Fibroblast of villous mesenchyme (primary cell): ENCODE measurements around the gene ST8SIA3. TPM values are rescaled to one million over a fixed set of nuclear protein-coding genes. Genes with fewer than 3 reads are reported as not detected.
A peak's percentile ranks its signal among the peaks of the same experiment; 100 is the strongest.

Source experiments
- DNase-seq: peaks from one replicate; pipeline ENCODE4 v3.0.0-alpha.2; 2010; ENCODE audit warnings: low read depth
- H3K4me3 ChIP-seq: 2 replicates; pipeline ENCODE4 v1.5.1; 2011; ENCODE audit warnings: low read depth, mild to moderate bottlenecking, low read length
- total RNA-seq: library from RNA; depleted of rRNA; stranded (reverse); fragments of >200 nt; gene quantifications from 2 replicates; pipeline ENCODE4 v1.2.3, GENCODE V29; 2012
- TF ChIP-seq, protein P1 (sequence below): IDR thresholded peaks from 2 replicates; pipeline ENCODE4 v1.5.1; 2012; ENCODE audit warnings: low read depth, mild to moderate bottlenecking, low read length; ENCODE audit not compliant: insufficient read depth

Gene ST8SIA3
- total RNA-seq, 1 donor = not detected

GRCh38 chr18:57343833-57344232, 8.5 kb upstream of the ST8SIA3 start:
- TF ChIP-seq, protein P1, sequence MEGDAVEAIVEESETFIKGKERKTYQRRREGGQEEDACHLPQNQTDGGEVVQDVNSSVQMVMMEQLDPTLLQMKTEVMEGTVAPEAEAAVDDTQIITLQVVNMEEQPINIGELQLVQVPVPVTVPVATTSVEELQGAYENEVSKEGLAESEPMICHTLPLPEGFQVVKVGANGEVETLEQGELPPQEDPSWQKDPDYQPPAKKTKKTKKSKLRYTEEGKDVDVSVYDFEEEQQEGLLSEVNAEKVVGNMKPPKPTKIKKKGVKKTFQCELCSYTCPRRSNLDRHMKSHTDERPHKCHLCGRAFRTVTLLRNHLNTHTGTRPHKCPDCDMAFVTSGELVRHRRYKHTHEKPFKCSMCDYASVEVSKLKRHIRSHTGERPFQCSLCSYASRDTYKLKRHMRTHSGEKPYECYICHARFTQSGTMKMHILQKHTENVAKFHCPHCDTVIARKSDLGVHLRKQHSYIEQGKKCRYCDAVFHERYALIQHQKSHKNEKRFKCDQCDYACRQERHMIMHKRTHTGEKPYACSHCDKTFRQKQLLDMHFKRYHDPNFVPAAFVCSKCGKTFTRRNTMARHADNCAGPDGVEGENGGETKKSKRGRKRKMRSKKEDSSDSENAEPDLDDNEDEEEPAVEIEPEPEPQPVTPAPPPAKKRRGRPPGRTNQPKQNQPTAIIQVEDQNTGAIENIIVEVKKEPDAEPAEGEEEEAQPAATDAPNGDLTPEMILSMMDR = no peak
- no peak for DNase-seq
- H3K4me3 ChIP-seq = no peak overlapping the region

DNA sequence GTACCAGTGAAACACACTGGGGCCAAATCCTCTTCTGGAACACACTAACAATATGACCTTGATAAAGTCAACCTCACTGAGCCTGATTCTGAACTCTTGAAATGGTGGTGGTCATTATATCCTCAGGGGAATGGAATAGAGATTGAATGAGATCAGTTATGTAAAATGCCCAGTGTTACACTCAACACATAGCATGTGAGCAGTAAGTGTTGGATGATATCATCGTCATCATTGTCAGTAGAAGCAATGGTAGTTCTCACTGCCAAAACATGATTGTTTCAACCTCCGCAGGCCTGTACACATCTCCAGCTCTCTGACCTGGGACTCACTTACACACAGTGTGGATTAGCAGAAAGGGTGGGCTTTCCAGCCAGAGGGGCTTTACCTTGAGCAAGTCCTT, 5.5 kb upstream of the ST8SIA3 start:
- TF ChIP-seq, protein P1 = no peak
- H3K4me3 ChIP-seq = no peak overlapping the region

DNA sequence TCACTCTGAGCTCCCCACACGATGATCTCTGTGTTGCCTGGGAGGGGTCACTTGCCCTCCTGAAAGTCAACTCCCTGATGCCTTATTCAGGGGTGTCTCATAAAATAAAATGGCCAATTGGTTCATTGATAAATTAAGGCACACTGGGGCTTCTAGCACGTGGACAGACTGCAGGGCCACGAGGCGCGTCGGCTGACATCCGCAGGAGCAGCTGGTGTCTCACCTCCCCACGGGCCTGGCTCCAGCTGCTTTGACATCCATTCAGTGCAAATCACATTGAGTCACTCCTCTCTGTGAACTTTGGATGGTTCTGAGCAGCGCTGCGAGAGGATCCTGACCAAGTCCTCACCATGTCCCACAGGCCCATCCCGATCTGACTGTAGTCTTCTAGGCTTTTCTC, 4.6 kb upstream of the ST8SIA3 start:
- DNase-seq = no peak
- TF ChIP-seq, protein P1 = no peak
- H3K4me3 ChIP-seq = no peak overlapping the region

More for the DNA sequence above, 5.5 kb upstream of the ST8SIA3 start:
- no peak for DNase-seq

DNA sequence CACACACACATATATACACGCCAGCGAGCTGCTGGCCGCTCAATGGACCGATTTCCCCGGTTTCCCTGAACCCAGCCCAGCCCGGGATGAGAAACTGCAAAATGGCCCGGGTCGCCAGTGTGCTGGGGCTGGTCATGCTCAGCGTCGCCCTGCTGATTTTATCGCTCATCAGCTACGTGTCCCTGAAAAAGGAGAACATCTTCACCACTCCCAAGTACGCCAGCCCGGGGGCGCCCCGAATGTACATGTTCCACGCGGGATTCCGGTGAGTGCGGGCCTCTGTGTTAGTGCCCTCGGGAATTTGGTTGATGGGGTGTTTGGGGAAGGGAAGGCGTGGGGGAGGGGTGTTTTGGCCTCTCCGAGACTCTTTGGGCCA, 392 bp downstream of the ST8SIA3 start:
- TF ChIP-seq, protein P1 = no peak
- H3K4me3 ChIP-seq = no peak overlapping the region
- no peak for DNase-seq

- H3K4me3 ChIP-seq = no peak overlapping the region
- TF ChIP-seq, protein P1 = no peak
- DNase-seq = no peak
Observed at GRCh38 chr18:57353137-57353939, 981 bp downstream of the ST8SIA3 start.

DNA sequence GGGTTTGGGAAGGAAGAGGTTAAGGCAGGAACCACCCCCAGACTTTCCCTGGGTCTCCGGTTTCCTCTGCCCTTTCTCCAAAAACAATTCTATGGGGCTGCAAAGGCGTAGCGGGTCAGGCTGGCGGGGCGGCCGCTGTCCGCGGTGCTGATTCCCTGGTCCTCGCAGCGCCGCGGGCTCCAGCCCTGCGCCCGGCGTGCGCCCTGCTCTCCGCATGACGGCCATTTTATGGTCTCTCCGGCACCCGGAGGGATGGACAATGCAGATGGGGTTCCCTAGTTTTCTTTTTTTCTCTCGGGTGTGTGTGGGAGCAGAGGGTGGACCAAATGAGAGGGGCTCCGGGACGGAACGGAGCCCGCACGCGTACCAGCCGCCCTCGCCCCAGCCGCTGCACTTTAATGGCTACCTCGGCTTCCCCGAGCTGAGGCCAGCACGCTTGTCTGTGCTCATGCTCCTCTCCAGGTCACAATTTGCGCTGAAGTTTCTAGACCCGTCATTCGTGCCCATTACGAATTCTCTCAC, 1.6 kb downstream of the ST8SIA3 start:
- TF ChIP-seq, protein P1 = no peak
- DNase-seq = peak; percentile 11

More for the DNA sequence above, 1.6 kb downstream of the ST8SIA3 start:
- H3K4me3 ChIP-seq = no peak overlapping the region
